Activated CD8-positive, alpha-beta memory T cell treated with anti-CD3 and anti-CD28 coated beads, Interleukin-2, amount 10 ng/mL, durations not matched to agents 7 days and 5 days (primary cell): Measurements from ENCODE around the gene TANGO6. TPM values are rescaled to one million over a fixed set of nuclear protein-coding genes. Genes with fewer than 3 reads are reported as not detected.
"Not testable (repeated sequence)": the region's sequence is repeated elsewhere in the genome, so short reads cannot be mapped to it uniquely, and the experiment has no call there.

Experiments used
- ATAC-seq: fragments of 150-1000 bp; cut with Tn5 transposase; one replicate; pipeline ENCODE4 v1.10.0; 2021; ENCODE audit warnings: moderate library complexity
- CTCF ChIA-PET: fragments of 350-600 bp; sonication (Branson Sonifier 250); formaldehyde crosslinking; loops from one replicate; lab custom pipeline; 2021; ENCODE audit warnings: antibody characterized with exemption; lab: Charles Lee
- DNase-seq: peaks from one replicate; pipeline ENCODE4 v3.0.0-alpha.2; 2020
- H3K27ac Mint-ChIP-seq: one replicate; pipeline ENCODE4 v1.8.0; 2021; ENCODE audit warnings: mild to moderate bottlenecking, mixed read lengths
- H3K27me3 Mint-ChIP-seq: one replicate; pipeline ENCODE4 v1.8.0; 2021; ENCODE audit warnings: mixed read lengths
- H3K36me3 Mint-ChIP-seq: one replicate; pipeline ENCODE4 v1.8.0; 2021; ENCODE audit warnings: mild to moderate bottlenecking, mixed read lengths
- H3K4me1 Mint-ChIP-seq: one replicate; pipeline ENCODE4 v1.8.0; 2021; ENCODE audit warnings: mixed read lengths
- H3K4me3 Mint-ChIP-seq: one replicate; pipeline ENCODE4 v1.8.0; 2021; ENCODE audit warnings: mild to moderate bottlenecking, moderate library complexity, mixed read lengths
- H3K9me3 Mint-ChIP-seq: one replicate; pipeline ENCODE4 v1.8.0; 2022; ENCODE audit warnings: low read depth, mixed read lengths
- total RNA-seq, 2 experiments: library from RNA; stranded (reverse); gene quantifications; one replicate each; pipeline ENCODE4 v1.2.3, GENCODE V29; 2021

The TANGO6 gene
- total RNA-seq, 2 experiments from 2014 or later = 20.2 to 22.3 TPM

DNA sequence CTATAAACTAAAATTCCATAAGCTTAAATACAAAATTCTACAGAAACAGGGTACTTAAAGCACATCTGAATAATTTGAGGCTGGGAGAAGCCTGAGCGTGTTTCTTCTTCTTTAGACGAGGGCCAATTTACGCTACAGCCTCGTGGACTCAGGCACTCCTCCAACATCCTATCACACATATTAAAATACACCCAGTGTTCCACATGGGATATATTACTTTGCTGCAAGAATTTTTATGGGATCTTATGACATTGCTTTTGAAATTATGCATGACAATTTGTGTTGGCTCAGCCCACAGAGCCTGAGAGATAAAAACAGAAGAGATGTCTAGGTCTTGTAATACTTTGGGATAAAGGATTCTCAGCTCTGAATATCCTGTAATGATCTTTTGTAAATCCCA, 3.5 kb upstream of the TANGO6 start:
- no peaks in the 10 kb centered on the region for H3K27me3 Mint-ChIP-seq
- no peaks in the 10 kb centered on the region for H3K9me3 Mint-ChIP-seq
- no peak overlapping the region for H3K27ac Mint-ChIP-seq
- H3K36me3 Mint-ChIP-seq = no peaks in the 10 kb centered on the region
- CTCF ChIA-PET = no interaction called here
- H3K4me1 Mint-ChIP-seq = peaks cover 13% of the 10 kb centered on the region
- H3K4me3 Mint-ChIP-seq = no peak overlapping the region
- DNase-seq = no peak
- no peak for ATAC-seq

DNA sequence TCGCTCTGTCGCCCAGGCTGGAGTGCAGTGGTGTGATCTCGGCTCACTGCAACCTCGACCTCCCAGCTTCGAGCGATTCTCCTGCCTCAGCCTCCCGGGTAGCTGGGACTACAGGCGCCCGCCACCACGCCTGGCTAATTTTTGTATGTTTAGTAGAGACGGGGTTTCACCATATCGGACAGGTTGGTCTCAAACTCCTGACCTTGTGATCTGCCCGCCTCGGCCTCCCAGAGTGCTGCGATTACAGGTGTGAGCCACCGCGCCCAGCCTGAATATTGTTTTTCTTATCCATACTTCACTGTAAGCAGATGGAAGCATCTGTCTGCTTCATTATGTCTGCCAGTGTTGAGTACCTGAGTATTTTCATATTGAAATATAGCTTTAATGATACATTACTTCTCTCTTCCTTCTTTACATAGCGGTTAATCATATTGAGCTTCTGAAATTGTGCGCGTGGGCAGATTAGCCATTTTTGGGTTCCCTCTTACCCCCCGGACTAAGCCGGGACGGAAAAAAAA, 308 bp upstream of the TANGO6 start:
- H3K4me3 Mint-ChIP-seq = peak overlapping the region; percentile 89
- not testable (repeated sequence) for H3K9me3 Mint-ChIP-seq

DNA sequence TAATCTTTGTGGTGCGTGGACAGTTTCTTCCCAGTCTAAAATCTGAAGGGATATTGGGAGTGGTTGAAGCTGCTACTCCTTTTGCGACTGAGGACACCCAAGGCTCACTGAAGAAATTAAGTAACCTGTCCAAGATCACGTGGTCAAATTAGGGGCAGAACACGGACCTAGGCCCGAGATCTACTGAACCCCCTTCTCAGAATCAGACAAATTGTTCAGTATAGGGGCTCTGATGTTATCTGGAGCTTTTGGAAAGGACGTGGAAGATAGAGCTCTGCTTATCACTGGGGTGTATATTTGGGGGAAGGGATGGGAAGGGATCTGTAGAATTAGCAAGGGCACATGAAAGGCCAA, 857 bp downstream of the TANGO6 start:
- no peak for ATAC-seq
- no peaks in the 10 kb centered on the region for H3K9me3 Mint-ChIP-seq

More for the DNA sequence above, 308 bp upstream of the TANGO6 start:
- Mint-ChIP-seq H3K4me1 (peaks cover 31% of the 10 kb centered on the region), H3K27ac (peak overlapping the region; percentile 89)
- not testable (repeated sequence) for H3K27me3 Mint-ChIP-seq, ATAC-seq, H3K36me3 Mint-ChIP-seq, DNase-seq
- CTCF ChIA-PET = interaction anchor here (1.3 to 2.4 kb wide), 5 partner anchors 253 to 347 kb away, joined by 3 to 12 read pairs (median 8); no protein-coding TSS in a partner anchor

DNA sequence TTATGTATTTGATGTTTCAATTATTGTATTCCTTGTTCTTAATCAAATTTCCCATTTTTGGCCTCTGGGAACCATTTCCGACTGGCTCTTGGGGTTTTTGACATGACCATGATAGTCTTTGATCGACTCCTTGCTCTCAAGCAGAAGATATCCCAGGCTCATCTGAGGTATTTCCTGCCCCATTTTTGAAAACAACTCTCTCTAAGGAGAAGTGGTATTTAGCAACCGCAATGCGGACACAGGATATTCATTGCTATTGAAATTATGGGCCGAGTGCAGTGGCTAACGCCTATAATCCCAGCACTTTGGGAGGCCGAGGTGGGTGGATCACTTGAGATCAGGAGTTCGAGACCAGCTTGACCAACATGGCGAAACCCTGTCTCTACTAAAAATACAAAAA, 5.5 kb downstream of the TANGO6 start:
- CTCF ChIA-PET = no interaction called here
- no peaks in the 10 kb centered on the region for H3K27me3 Mint-ChIP-seq
- no peaks in the 10 kb centered on the region for H3K9me3 Mint-ChIP-seq
- no peak for ATAC-seq
- no peak overlapping the region for H3K4me3 Mint-ChIP-seq
- peaks cover 30% of the 10 kb centered on the region for H3K4me1 Mint-ChIP-seq
- DNase-seq = no peak
- peaks cover 10% of the 10 kb centered on the region for H3K36me3 Mint-ChIP-seq
- H3K27ac Mint-ChIP-seq = no peak overlapping the region

More for the DNA sequence above, 857 bp downstream of the TANGO6 start:
- Mint-ChIP-seq H3K4me3 (peak overlapping the region; percentile 89), H3K4me1 (peaks cover 32% of the 10 kb centered on the region), H3K36me3 (peaks cover 3% of the 10 kb centered on the region), H3K27ac (peak overlapping the region; percentile 89), H3K27me3 (no peaks in the 10 kb centered on the region)
- no peak for DNase-seq
- CTCF ChIA-PET = interaction anchor here (1.1 to 2.4 kb wide), 4 partner anchors 10 to 315 kb away, joined by 3 to 12 read pairs (median 9); no protein-coding TSS in a partner anchor

DNA sequence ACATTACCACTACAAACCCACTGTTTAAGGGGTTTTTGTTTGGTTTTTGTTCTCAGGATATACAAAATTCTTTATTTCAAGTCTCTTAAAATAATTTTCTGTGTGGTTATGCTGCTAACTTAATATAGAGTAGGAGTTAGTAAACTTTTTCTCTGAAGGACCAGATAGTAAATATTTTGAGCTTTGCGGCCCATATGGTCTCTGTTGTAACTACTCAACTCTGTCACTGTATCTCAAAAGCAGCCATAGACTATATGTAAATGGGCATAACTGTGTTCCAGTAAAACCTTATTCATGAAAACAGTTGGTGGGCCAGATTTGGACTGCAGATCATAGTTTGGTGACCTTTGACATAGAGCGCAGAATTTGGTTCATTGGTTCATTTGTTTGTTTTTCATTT, 7.2 kb downstream of the TANGO6 start:
- CTCF ChIA-PET = interaction anchor here (0.9 to 1.6 kb wide), 2 partner anchors 260 to 279 kb away, joined by 3 to 4 read pairs; no protein-coding TSS in a partner anchor
- ATAC-seq = no peak
- peaks cover 19% of the 10 kb centered on the region for H3K4me1 Mint-ChIP-seq

DNA sequence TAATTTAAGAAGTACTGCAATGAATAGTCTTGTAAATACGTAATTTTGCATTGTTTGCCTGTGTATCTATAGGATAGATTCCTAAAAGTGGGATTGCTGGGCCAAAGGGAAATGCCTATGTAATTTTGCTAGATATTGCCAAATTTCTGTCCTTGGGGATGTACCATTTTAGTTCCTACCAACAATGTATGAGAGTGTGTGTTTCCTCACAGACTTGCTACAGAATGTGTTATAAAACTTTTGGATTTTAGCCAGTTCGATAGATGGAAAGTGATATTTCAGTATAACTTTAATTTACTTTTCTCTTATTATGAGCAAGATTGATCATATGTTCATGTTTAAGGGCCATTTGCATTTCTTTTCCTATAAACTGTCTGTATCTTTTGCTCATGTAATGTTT, 8.3 kb downstream of the TANGO6 start:
- DNase-seq (no peak), ATAC-seq (no peak)
- no peak overlapping the region for H3K27ac Mint-ChIP-seq
- no peaks in the 10 kb centered on the region for H3K27me3 Mint-ChIP-seq
- H3K9me3 Mint-ChIP-seq = no peaks in the 10 kb centered on the region
- CTCF ChIA-PET = interaction anchor here (1.9 kb wide), 1 partner anchor 272 kb away, joined by 7 read pairs; no protein-coding TSS in a partner anchor
- H3K36me3 Mint-ChIP-seq = peaks cover 10% of the 10 kb centered on the region
- H3K4me3 Mint-ChIP-seq = no peak overlapping the region
- peaks cover 15% of the 10 kb centered on the region for H3K4me1 Mint-ChIP-seq

More for the DNA sequence above, 7.2 kb downstream of the TANGO6 start:
- Mint-ChIP-seq H3K9me3 (no peaks in the 10 kb centered on the region), H3K36me3 (peaks cover 10% of the 10 kb centered on the region), H3K4me3 (no peak overlapping the region), H3K27me3 (no peaks in the 10 kb centered on the region), H3K27ac (no peak overlapping the region)
- no peak for DNase-seq

DNA sequence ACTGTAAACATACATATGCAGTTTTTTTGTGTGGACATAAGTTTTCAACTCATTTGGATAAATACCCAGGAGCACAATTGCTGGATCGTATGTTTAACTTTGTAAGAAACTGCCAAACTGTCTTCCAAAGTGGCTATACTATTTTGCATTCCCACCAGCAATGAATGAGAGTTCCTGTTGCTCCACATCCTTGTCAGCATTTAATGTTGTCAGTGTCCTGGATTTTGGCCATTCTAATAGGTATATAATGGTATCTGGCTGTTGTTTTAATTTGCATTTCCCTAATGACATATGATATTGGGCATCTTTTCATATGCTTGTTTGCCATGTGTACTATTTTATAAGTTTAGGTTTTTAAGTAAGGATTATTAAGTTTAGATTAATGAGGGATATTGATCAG, 14.1 kb downstream of the TANGO6 start:
- Mint-ChIP-seq H3K27me3 (no peaks in the 10 kb centered on the region), H3K9me3 (no peaks in the 10 kb centered on the region), H3K27ac (no peak overlapping the region), H3K4me3 (no peak overlapping the region), H3K36me3 (peaks cover 12% of the 10 kb centered on the region), H3K4me1 (no peaks in the 10 kb centered on the region)
- ATAC-seq = no peak
- DNase-seq = no peak
- CTCF ChIA-PET = interaction anchor here (1.2 kb wide), 1 partner anchor 10 kb away, joined by 3 read pairs; no protein-coding TSS in a partner anchor

DNA sequence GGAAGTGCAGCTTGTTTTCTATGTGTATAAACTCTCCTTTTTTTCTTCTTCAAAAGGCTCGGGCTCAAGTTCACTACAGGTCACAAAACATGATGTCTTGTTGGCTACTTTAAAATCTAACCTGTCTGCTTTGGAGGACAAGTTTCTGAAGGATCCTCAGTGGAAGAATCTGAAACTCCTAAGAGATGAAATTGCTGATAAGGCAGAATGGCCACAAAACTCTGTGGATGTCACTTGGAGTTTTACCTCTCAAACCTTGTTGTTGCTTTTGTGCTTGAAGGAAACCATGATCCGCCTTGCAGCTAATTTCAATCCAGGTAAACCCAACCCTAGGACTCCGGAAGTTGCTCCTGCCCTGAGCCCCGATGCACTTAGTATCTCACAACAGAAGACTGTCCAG, 16.5 kb downstream of the TANGO6 start:
- Mint-ChIP-seq H3K4me1 (no peaks in the 10 kb centered on the region), H3K36me3 (peaks cover 9% of the 10 kb centered on the region), H3K9me3 (no peaks in the 10 kb centered on the region), H3K27ac (no peak overlapping the region), H3K4me3 (no peak overlapping the region), H3K27me3 (no peaks in the 10 kb centered on the region)
- no peak for ATAC-seq
- CTCF ChIA-PET = no interaction called here
- no peak for DNase-seq

DNA sequence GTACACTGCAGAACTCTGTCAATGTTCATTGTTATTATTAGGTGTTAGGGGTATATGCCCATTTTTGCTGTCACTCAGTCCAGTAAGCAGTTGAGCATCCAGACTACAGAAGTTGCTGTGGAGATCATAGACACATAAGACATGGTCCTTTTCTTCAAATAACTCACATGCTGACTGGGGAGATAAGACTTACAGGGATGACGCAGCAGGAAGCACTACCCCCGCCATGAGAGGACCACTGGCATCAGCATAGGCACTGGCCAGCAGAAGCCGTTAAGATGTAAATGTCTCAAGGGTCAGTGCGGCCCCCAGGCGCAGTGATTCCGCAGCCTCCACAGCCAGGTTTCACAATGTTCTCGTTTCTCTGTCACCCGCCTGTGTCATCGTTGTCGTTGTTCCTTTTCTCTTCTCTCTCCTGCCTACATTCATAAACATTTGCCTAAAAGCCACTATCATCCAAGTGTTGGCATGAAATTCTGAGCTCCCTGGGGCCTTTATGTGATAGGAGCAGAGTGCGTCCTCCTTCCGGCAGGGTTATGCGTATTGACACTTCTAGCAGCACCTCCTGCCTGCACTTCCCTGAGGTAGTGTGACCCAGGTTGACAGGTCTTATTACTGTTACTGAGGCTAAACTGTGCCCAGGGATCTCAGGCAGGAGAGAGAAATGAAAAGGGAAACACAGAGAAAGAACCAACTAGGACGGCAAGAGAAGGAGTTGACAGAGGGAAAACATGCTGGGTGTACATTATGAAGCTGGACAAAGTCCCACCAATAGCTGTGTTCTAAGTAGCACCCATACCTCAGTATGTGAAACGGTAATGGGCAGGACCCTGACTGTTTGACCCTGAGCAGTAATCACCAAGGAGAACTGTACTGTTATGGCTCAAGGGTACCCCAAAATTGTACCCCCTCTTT, 17.9 kb downstream of the TANGO6 start:
- no peak overlapping the region for H3K4me3 Mint-ChIP-seq
- no peaks in the 10 kb centered on the region for H3K9me3 Mint-ChIP-seq
- CTCF ChIA-PET = interaction anchor here (0.7 to 2.0 kb wide), 2 partner anchors 14 to 426 kb away, joined by 3 to 5 read pairs; no protein-coding TSS in a partner anchor
- DNase-seq = no peak
- H3K36me3 Mint-ChIP-seq = peaks cover 10% of the 10 kb centered on the region
- H3K27ac Mint-ChIP-seq = no peak overlapping the region
- H3K4me1 Mint-ChIP-seq = no peaks in the 10 kb centered on the region
- no peaks in the 10 kb centered on the region for H3K27me3 Mint-ChIP-seq
- ATAC-seq = no peak

DNA sequence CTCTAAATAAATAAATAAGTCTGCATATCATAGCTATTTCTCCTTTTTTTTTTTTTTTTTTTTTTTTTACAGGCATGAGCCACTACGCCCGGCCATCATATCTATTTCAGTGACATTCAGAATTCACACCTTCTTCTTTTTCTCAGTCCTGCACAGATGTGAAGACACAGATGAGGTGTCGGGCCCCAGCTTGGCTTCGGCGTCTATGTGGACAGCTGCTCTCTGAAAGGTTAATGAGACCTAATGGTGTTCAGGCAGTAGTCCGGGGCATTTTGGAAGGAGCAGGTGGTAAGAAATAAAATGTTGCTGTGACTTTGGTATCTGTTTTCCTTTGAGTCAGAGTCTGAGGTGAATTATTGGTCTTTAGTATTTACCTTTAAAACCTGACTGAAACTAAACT, 23.6 kb downstream of the TANGO6 start:
- CTCF ChIA-PET = no interaction called here
- Mint-ChIP-seq H3K4me3 (no peak overlapping the region), H3K27ac (no peak overlapping the region), H3K27me3 (no peaks in the 10 kb centered on the region), H3K9me3 (no peaks in the 10 kb centered on the region), H3K4me1 (no peaks in the 10 kb centered on the region), H3K36me3 (peaks cover 18% of the 10 kb centered on the region)
- DNase-seq (no peak), ATAC-seq (no peak)

DNA sequence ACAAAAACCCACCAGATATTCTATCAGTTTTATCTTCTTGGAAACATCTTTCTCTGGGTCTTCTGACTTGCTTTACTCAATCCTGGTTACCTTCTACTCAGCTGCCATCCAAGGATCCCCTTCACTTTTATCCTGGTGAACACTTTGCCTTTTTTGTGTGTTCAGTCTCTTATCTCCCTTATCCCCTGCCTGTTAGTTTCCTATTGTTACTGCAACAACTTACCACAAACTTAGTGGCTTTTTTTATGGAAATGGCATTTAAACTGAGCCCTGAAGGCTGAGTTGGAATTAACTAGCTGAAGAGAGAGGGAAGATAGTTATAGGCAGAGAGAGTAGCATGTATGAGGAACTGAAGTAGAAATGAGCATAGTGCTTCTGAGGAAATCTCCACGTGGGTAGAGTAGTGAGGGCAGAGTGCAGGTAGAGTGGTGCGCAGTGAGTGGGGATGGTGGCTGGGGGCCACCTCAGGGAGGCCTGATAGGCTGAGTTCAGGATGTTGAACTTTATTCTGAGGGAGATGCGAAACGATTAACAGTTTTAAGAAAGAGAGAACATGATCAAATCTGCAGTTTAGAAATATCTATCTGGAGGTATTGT, 26.3 kb downstream of the TANGO6 start:
- H3K4me3 Mint-ChIP-seq = no peak overlapping the region
- no peak overlapping the region for H3K27ac Mint-ChIP-seq
- CTCF ChIA-PET = no interaction called here
- ATAC-seq (no peak), DNase-seq (no peak)
- H3K9me3 Mint-ChIP-seq = no peaks in the 10 kb centered on the region
- H3K27me3 Mint-ChIP-seq = no peaks in the 10 kb centered on the region
- no peaks in the 10 kb centered on the region for H3K4me1 Mint-ChIP-seq
- peaks cover 22% of the 10 kb centered on the region for H3K36me3 Mint-ChIP-seq

DNA sequence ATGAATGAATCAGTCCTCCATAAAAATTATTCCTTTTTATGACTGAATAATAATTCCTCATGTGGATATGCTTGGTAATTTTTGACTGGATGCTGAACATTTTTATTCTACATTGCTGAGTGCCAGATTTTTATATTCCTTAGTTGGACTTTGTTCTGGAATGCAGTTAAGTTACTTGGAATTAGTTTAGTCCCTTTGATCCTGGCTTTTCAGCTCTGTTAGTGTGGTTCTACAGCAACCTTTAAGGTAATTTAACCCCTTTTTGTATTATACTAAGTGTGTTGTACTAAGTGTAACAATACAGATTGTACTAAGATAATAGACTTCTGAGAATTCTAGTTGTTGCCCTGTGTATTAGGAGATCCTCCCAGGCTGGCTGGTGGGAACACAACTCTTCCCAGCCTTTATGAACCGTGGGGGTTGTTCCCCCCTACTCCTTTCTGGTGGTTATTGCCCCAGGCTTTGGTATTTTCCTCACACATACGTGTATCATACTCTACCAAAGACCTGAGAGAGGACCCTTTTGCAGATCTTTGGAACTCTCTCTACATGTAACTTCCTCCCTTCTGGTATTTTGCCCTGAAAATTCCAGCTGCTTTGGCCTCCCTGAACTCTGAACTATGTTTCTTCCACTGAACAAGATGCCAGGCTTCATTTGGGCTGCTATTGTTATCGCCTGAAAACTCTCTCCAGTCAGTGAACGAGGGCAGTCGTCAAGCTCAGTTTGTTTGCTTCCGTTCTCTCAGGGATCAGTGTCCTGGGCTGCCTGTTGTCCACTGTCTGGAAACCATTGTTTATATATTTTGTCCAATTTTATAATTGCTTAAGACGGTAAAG, 30.5 kb downstream of the TANGO6 start:
- no peak for ATAC-seq
- Mint-ChIP-seq H3K27me3 (no peaks in the 10 kb centered on the region), H3K27ac (no peak overlapping the region), H3K4me3 (no peak overlapping the region), H3K36me3 (peaks cover 28% of the 10 kb centered on the region), H3K4me1 (no peaks in the 10 kb centered on the region), H3K9me3 (no peaks in the 10 kb centered on the region)
- no peak for DNase-seq
- CTCF ChIA-PET = no interaction called here

DNA sequence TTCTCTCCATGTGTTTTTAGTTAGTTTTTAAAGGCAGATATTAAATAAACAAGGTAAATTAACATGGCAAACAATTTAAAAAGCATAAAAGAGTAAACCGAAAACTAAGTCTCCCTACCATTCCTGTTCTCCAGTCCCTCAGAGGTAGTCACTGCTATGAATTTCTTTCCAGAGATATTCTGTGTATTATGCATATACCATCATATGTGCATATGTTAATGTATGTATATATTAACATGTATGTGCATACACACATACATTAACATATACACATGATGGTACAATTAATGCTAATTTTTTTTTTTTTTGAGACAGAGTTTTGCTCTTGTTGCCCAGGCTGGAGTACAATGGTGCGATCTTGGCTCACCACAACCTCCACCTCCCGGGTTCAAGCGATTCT, 32.5 kb downstream of the TANGO6 start:
- Mint-ChIP-seq H3K4me3 (no peak overlapping the region), H3K4me1 (no peaks in the 10 kb centered on the region), H3K27ac (no peak overlapping the region), H3K27me3 (no peaks in the 10 kb centered on the region), H3K9me3 (no peaks in the 10 kb centered on the region), H3K36me3 (peaks cover 22% of the 10 kb centered on the region)
- DNase-seq (no peak), ATAC-seq (no peak)
- CTCF ChIA-PET = no interaction called here
